CD14-positive monocyte (primary cell): Measurements from ENCODE around the gene C1QTNF6. TPM values are rescaled to one million over a fixed set of nuclear protein-coding genes. Genes with fewer than 3 reads are reported as not detected.

Experiments used
- DNase-seq, 3 donors: peaks; one replicate each; pipeline ENCODE4 v3.0.0-alpha.2; 2011 to 2022
- H2AFZ ChIP-seq: 2 replicates; pipeline ENCODE4 v1.6.0; 2012; ENCODE audit warnings: mild to moderate bottlenecking, low read depth, low read length, inconsistent platforms; ENCODE audit not compliant: insufficient read depth, poor library complexity, severe bottlenecking
- H3K27ac ChIP-seq, 2 donors: 1 replicate in 1 of 2; 2 replicates in 1 of 2; pipeline ENCODE4 v1.5.1; 2012 to 2013; ENCODE audit warnings: low read length in 2 of 2, control low read depth in 1 of 2, inconsistent platforms in 1 of 2, low read depth in 1 of 2, mild to moderate bottlenecking in 1 of 2
- H3K27me3 ChIP-seq, 2 donors: one replicate each; pipeline versions ENCODE4 v1.6.0 to v1.6.1; 2011 to 2013; ENCODE audit warnings: low read length in 2 of 2; ENCODE audit not compliant: control insufficient read depth in 2 of 2, insufficient read depth in 2 of 2
- H3K36me3 ChIP-seq, 2 donors: replicated peaks in 1 of 2; 1 replicate in 1 of 2; 2 replicates in 1 of 2; pipeline versions ENCODE4 v1.5.1 to v1.6.1; 2012 to 2013; ENCODE audit warnings: low read length in 2 of 2, control low read depth in 1 of 2, inconsistent platforms in 1 of 2, mild to moderate bottlenecking in 1 of 2; ENCODE audit not compliant: insufficient read depth in 2 of 2, control insufficient read depth in 1 of 2
- H3K4me1 ChIP-seq, 2 donors: 1 replicate in 1 of 2; 2 replicates in 1 of 2; pipeline versions ENCODE4 v1.5.1 to v1.6.1; 2012 to 2013; ENCODE audit warnings: low read length in 2 of 2, control low read depth in 1 of 2, inconsistent platforms in 1 of 2, mild to moderate bottlenecking in 1 of 2, moderate library complexity in 1 of 2; ENCODE audit not compliant: insufficient read depth in 2 of 2, control insufficient read depth in 1 of 2
- H3K4me2 ChIP-seq: replicated peaks from 2 replicates; pipeline ENCODE3; 2012; ENCODE audit warnings: low read length, moderate library complexity, mild to moderate bottlenecking; ENCODE audit not compliant: poor library complexity, severe bottlenecking; ENCODE audit errors: extremely low read depth
- H3K4me3 ChIP-seq, 3 experiments: fragments of 200-600 bp in 1 of 3; sonication (generic) in 1 of 3; replicated peaks in 1 of 3; 1 replicate in 2 of 3; 2 replicates in 1 of 3; pipeline ENCODE4 v1.5.1; 2011 to 2013; ENCODE audit warnings: low read length in 3 of 3, mild to moderate bottlenecking in 3 of 3, control low read depth in 2 of 3, low read depth in 2 of 3, inconsistent platforms in 1 of 3, moderate library complexity in 1 of 3
- H3K79me2 ChIP-seq: 2 replicates; pipeline ENCODE4 v1.6.0; 2012; ENCODE audit warnings: mild to moderate bottlenecking, control low read depth, inconsistent platforms, low read length, moderate library complexity; ENCODE audit not compliant: insufficient read depth
- H3K9ac ChIP-seq: 2 replicates; pipeline ENCODE4 v1.6.0; 2017; ENCODE audit warnings: low read length, mild to moderate bottlenecking; ENCODE audit not compliant: insufficient read depth, poor library complexity, severe bottlenecking
- H3K9me3 ChIP-seq, 2 donors: replicated peaks in 1 of 2; 1 replicate in 1 of 2; 2 replicates in 1 of 2; pipeline versions ENCODE4 v1.5.1 to v1.6.1; 2012 to 2013; ENCODE audit warnings: low read length in 2 of 2, control low read depth in 1 of 2; ENCODE audit not compliant: control insufficient read depth in 1 of 2, insufficient read depth in 1 of 2
- H4K20me1 ChIP-seq: 2 replicates; pipeline ENCODE4 v1.6.0; 2012; ENCODE audit warnings: mild to moderate bottlenecking, low read length, control low read depth, moderate library complexity; ENCODE audit not compliant: insufficient read depth
- H3K27ac Mint-ChIP-seq, 7 donors: one replicate each; pipeline ENCODE4 v1.8.0; 2020; ENCODE audit warnings: mild to moderate bottlenecking in 7 of 7, mixed read lengths in 7 of 7, moderate library complexity in 6 of 7, inconsistent platforms in 2 of 7
- H3K27me3 Mint-ChIP-seq, 3 donors: one replicate each; pipeline ENCODE4 v1.8.0; 2021 to 2022; ENCODE audit warnings: low read depth in 3 of 3, mild to moderate bottlenecking in 3 of 3, mixed read lengths in 3 of 3, moderate library complexity in 3 of 3, inconsistent platforms in 1 of 3
- H3K36me3 Mint-ChIP-seq, 2 donors: one replicate each; pipeline ENCODE4 v1.8.0; 2020; ENCODE audit warnings: mixed read lengths in 2 of 2, inconsistent platforms in 1 of 2, mild to moderate bottlenecking in 1 of 2
- H3K4me1 Mint-ChIP-seq: one replicate; pipeline ENCODE4 v1.8.0; 2020; ENCODE audit warnings: mild to moderate bottlenecking, mixed read lengths
- H3K4me3 Mint-ChIP-seq, 2 donors: one replicate each; pipeline ENCODE4 v1.8.0; 2020; ENCODE audit warnings: mild to moderate bottlenecking in 2 of 2, mixed read lengths in 2 of 2, moderate library complexity in 1 of 2
- H3K9me3 Mint-ChIP-seq, 7 donors: one replicate each; pipeline ENCODE4 v1.8.0; 2020 to 2022; ENCODE audit warnings: mixed read lengths in 7 of 7, mild to moderate bottlenecking in 6 of 7, moderate library complexity in 6 of 7, inconsistent platforms in 2 of 7
- CTCF ChIP-seq: fragments of 200-600 bp; IDR thresholded peaks from one replicate; pipeline ENCODE4 v1.8.0; 2022; ENCODE audit warnings: antibody characterized with exemption, mild to moderate bottlenecking
- WGBS: methylation state at CpG from one replicate; pipeline ENCODE4 v1.1.5; 2013; ENCODE audit warnings: missing lambda C conversion rate; ENCODE audit not compliant: insufficient coverage; 5-methylcytosine and 5-hydroxymethylcytosine counted together
- intact Hi-C, 2 donors: fragments of 100-400 bp; cut with micrococcal nuclease; formaldehyde crosslinking; loops; one replicate each; pipeline versions ENCODE4 v1.15.0 to v1.15.1; 2023
- polyA plus RNA-seq, 3 donors: library from polyadenylated mRNA; depleted of rRNA in 1 of 3; unstranded in 2 of 3; stranded (reverse) in 1 of 3; fragments of 300-500 nt in 2 of 3; fragments of >200 nt in 1 of 3; fragmentation: Illumina TruSeq in 2 of 3; gene quantifications; 1 replicate in 2 of 3; 2 replicates in 1 of 3; pipeline ENCODE4 v1.2.3, GENCODE V29; 2012 to 2021

The C1QTNF6 gene
- polyA plus RNA-seq, 3 donors: 0.14 to 2.3 (median 0.24) TPM

DNA sequence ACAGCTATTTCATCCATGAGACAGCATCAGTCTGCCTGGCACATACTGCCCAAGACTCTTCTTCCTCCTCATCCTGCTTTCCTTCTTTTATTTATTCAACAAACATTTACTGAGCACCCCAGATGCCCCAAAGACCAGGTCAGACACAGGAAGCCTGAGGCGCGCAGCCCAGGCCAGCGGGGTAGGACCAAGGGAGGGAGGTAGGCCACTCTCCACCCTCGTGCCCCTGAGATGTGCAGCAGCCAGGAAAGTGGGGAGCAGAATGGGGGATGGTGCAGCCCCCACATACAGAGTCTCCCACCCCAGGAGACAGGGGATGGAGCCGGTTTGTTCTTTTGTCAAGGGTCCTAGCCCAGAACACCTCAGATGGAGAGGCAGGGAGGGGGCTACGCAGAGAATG, 34.1 kb downstream of the C1QTNF6 start:
- Mint-ChIP-seq H3K27me3 (peaks cover 6 to 14% (median 10%) of the 10 kb centered on the region in 3 donors), H3K4me3 (no peak overlapping the region), H3K9me3 (peaks cover 0 to 6% (median 0%) of the 10 kb centered on the region in 7 donors), H3K4me1 (peaks cover 23% of the 10 kb centered on the region), H3K36me3 (no peaks in the 10 kb centered on the region), H3K27ac (no peak overlapping the region)
- Histone ChIP-seq H3K36me3 (no peaks in the 10 kb centered on the region), H3K4me1 (peaks cover 10% of the 10 kb centered on the region in 2 donors), H2AFZ (no peak overlapping the region), H3K27me3 (no peaks in the 10 kb centered on the region), H3K9me3 (no peaks in the 10 kb centered on the region), H3K4me3 (no peak overlapping the region), H4K20me1 (no peaks in the 10 kb centered on the region), H3K79me2 (no peaks in the 10 kb centered on the region), H3K27ac (no peak overlapping the region), H3K4me2 (no peak overlapping the region), H3K9ac (no peak overlapping the region)
- TF ChIP-seq CTCF: no peak
- no peak for DNase-seq
- no CpG with 5 or more reads among the region's 6 CpGs for WGBS
- intact Hi-C loops: no loop called here

GRCh38 chr22:37151401-37151800, 36.6 kb downstream of the C1QTNF6 start:
- no peaks in the 10 kb centered on the region for H3K4me1 ChIP-seq
- H3K9me3 Mint-ChIP-seq: peaks cover 0 to 6% (median 0%) of the 10 kb centered on the region in 7 donors
- no peaks in the 10 kb centered on the region for H3K36me3 Mint-ChIP-seq
- no peak overlapping the region for H3K4me3 Mint-ChIP-seq
- no peak overlapping the region for H2AFZ ChIP-seq
- H3K79me2 ChIP-seq: no peaks in the 10 kb centered on the region
- intact Hi-C loops: no loop called here
- H3K4me3 ChIP-seq: no peak overlapping the region
- H3K9me3 ChIP-seq: no peaks in the 10 kb centered on the region
- no peaks in the 10 kb centered on the region for H3K36me3 ChIP-seq
- H3K9ac ChIP-seq: no peak overlapping the region
- no peak overlapping the region for H3K27ac ChIP-seq
- H3K4me1 Mint-ChIP-seq: peaks cover 3% of the 10 kb centered on the region
- H3K27me3 ChIP-seq: no peaks in the 10 kb centered on the region
- DNase-seq: no peak
- no peak overlapping the region for H3K27ac Mint-ChIP-seq
- H3K27me3 Mint-ChIP-seq: peaks cover 3 to 4% (median 3%) of the 10 kb centered on the region in 3 donors
- H4K20me1 ChIP-seq: no peaks in the 10 kb centered on the region
- H3K4me2 ChIP-seq: no peak overlapping the region
- TF ChIP-seq CTCF: no peak
